RKO (cell line): ENCODE measurements around the gene TMEM141.

Experiments used
- DNase-seq: peaks from one replicate; pipeline ENCODE4 v3.0.0-alpha.2; 2016; ENCODE audit warnings: low spot score

TMEM141 gene

GRCh38 chr9:136790640-136791515, at the start of gene TMEM141:
Gene TMEM141 (plus strand): TSS chr9:136791344. CDS start chr9:136791371, 27 bp downstream.
- DNase-seq, result peak; percentile 100

- DNase-seq, result no peak
Observed at GRCh38 chr9:136741883-136742571, 49.1 kb upstream of the TMEM141 start.

- no peak for DNase-seq
Observed at GRCh38 chr9:136742591-136743391, 48.4 kb upstream of the TMEM141 start, which contains the start of gene LCN10. Gene LCN10 (minus strand): TSS chr9:136742940. CDS start chr9:136742903, 37 bp downstream.

GRCh38 chr9:136743639-136744211, 47.4 kb upstream of the TMEM141 start:
- DNase-seq, result no peak

- no peak for DNase-seq
Observed at GRCh38 chr9:136744773-136745172, 46.4 kb upstream of the TMEM141 start.

GRCh38 chr9:136745389-136746154, 45.6 kb upstream of the TMEM141 start:
- DNase-seq, result no peak

GRCh38 chr9:136746155-136746490, 45.0 kb upstream of the TMEM141 start:
- no peak for DNase-seq

- DNase-seq, result no peak
Observed at GRCh38 chr9:136746621-136747020, 44.5 kb upstream of the TMEM141 start.

GRCh38 chr9:136747161-136748060, 43.7 kb upstream of the TMEM141 start:
- DNase-seq, result no peak

- no peak for DNase-seq
Observed at GRCh38 chr9:136748201-136748600, 42.9 kb upstream of the TMEM141 start, which contains the start of gene LCN6. Gene LCN6 (minus strand): TSS chr9:136748525. CDS start chr9:136748483, 42 bp downstream.

- no peak for DNase-seq
Observed at GRCh38 chr9:136748666-136749611, 42.2 kb upstream of the TMEM141 start.

GRCh38 chr9:136750526-136750925, 40.6 kb upstream of the TMEM141 start:
- DNase-seq, result peak; percentile 59

GRCh38 chr9:136751244-136751643, 39.9 kb upstream of the TMEM141 start:
- no peak for DNase-seq

GRCh38 chr9:136751814-136752213, 39.3 kb upstream of the TMEM141 start:
- DNase-seq, result no peak

- no peak for DNase-seq
Observed at GRCh38 chr9:136753371-136754058, 37.6 kb upstream of the TMEM141 start.

GRCh38 chr9:136754059-136754572, 37.0 kb upstream of the TMEM141 start:
- DNase-seq, result no peak

GRCh38 chr9:136754626-136755301, 36.4 kb upstream of the TMEM141 start:
- DNase-seq, result no peak
